ENCODE data around the gene TET1. TPM values are rescaled to one million over a fixed set of nuclear protein-coding genes. Genes with fewer than 3 reads are reported as not detected.
"Not testable (repeated sequence)": the region's sequence is repeated elsewhere in the genome, so short reads cannot be mapped to it uniquely, and the experiment has no call there.

The TET1 gene
- total RNA-seq, 1 experiment from 2014 or later: 2.7 TPM

GRCh38 chr10:68560186-68560942, at the start of gene TET1 (continued):
- TF ChIP-seq SRF (IDR thresholded peaks at IDR 0.05; ENCODE audit: low read depth) (no peak), FOSL1 (IDR thresholded peaks at IDR 0.05; ENCODE audit: low read depth) (no peak), CEBPB (IDR thresholded peaks at IDR 0.05; ENCODE audit: low read depth) (no peak)

- BruUV-seq (replicated peaks); DNase-seq (ENCODE audit: low read depth, low spot score); H4K20me1 ChIP-seq (ENCODE audit: insufficient read depth); RAD21 ChIA-PET (ENCODE audit: low non-redundant PET in 1 of 2, low total read pairs in 2 of 2, uncharacterized antibody in 2 of 2, unreplicated experiment in 2 of 2); H3K27me3 ChIP-seq (ENCODE audit: insufficient read depth, low read length); H3K4me1 ChIP-seq (ENCODE audit: control insufficient read depth in 1 of 2, insufficient read depth in 2 of 2, low read length in 2 of 2); H3K9ac ChIP-seq (ENCODE audit: low read length); H3K9me2 ChIP-seq (ENCODE audit: insufficient read depth); POLR2A ChIA-PET; H3K79me2 ChIP-seq (ENCODE audit: insufficient read depth, low read length); H3K36me3 ChIP-seq (ENCODE audit: control insufficient read depth in 1 of 2, insufficient read depth in 2 of 2, low read length in 2 of 2); H3K4me3 ChIP-seq (replicated peaks in 1 of 2; ENCODE audit: low read depth in 1 of 2, low read length in 2 of 2); H3K27ac ChIP-seq (ENCODE audit: low read depth, low read length); H3K4me2 ChIP-seq (ENCODE audit: low read length); CTCF ChIA-PET; intact Hi-C loops (cut with micrococcal nuclease); H3K9me3 ChIP-seq (ENCODE audit: control insufficient read depth in 1 of 2, insufficient read depth in 1 of 2, low read depth in 1 of 2, low read length in 2 of 2); ATAC-seq; H2AFZ ChIP-seq (ENCODE audit: low read depth, low read length, poor library complexity, severe bottlenecking): not testable (repeated sequence)
Measured at GRCh38 chr10:68516216-68516615, 43.9 kb upstream of the TET1 start.

- Histone ChIP-seq H4K20me1 (ENCODE audit: insufficient read depth) (no peaks in the 10 kb centered on the region), H3K36me3 (ENCODE audit: control insufficient read depth in 1 of 2, insufficient read depth in 2 of 2, low read length in 2 of 2) (no peaks in the 10 kb centered on the region), H3K4me1 (ENCODE audit: control insufficient read depth in 1 of 2, insufficient read depth in 2 of 2, low read length in 2 of 2) (no peaks in the 10 kb centered on the region), H3K9me3 (ENCODE audit: control insufficient read depth in 1 of 2, insufficient read depth in 1 of 2, low read depth in 1 of 2, low read length in 2 of 2) (no peaks in the 10 kb centered on the region), H3K9ac (ENCODE audit: low read length) (no peak overlapping the region), H3K27ac (ENCODE audit: low read depth, low read length) (no peak overlapping the region), H3K4me2 (ENCODE audit: low read length) (no peak overlapping the region), H2AFZ (ENCODE audit: low read depth, low read length, poor library complexity, severe bottlenecking) (no peak overlapping the region), H3K4me3 (replicated peaks in 1 of 2; ENCODE audit: low read depth in 1 of 2, low read length in 2 of 2) (no peak overlapping the region), H3K27me3 (ENCODE audit: insufficient read depth, low read length) (no peaks in the 10 kb centered on the region), H3K79me2 (ENCODE audit: insufficient read depth, low read length) (no peaks in the 10 kb centered on the region), H3K9me2 (ENCODE audit: insufficient read depth) (no peaks in the 10 kb centered on the region)
- ChIA-PET RAD21 (ENCODE audit: low non-redundant PET in 1 of 2, low total read pairs in 2 of 2, uncharacterized antibody in 2 of 2, unreplicated experiment in 2 of 2) (no interaction called here), POLR2A (no interaction called here), CTCF (no interaction called here)
- intact Hi-C loops (cut with micrococcal nuclease): no loop called here
- TF ChIP-seq ELF1 (IDR thresholded peaks at IDR 0.05; ENCODE audit: borderline replicate concordance, low read depth) (no peak), ZNF274 (IDR thresholded peaks at IDR 0.05; ENCODE audit: low read depth, low read length) (no peak), CEBPB (IDR thresholded peaks at IDR 0.05; ENCODE audit: low read depth) (no peak), REST (IDR thresholded peaks at IDR 0.05; ENCODE audit: low read depth) (no peak), FOSL1 (IDR thresholded peaks at IDR 0.05; ENCODE audit: low read depth) (no peak), SIN3A (IDR thresholded peaks at IDR 0.05; ENCODE audit: low read depth) (no peak), MAX (IDR thresholded peaks at IDR 0.05) (no peak), RAD21 (IDR thresholded peaks at IDR 0.05; ENCODE audit: low read depth) (no peak), JUND (IDR thresholded peaks at IDR 0.05) (no peak), TCF7L2 (IDR thresholded peaks at IDR 0.05; ENCODE audit: borderline replicate concordance, extremely low read depth, insufficient read depth, insufficient read length) (no peak)
- DNase-seq (ENCODE audit: low read depth, low spot score): no peak
- ATAC-seq: no peak
- BruUV-seq (replicated peaks): no TSS peak
Measured at GRCh38 chr10:68516766-68517165, 43.4 kb upstream of the TET1 start.

All from HCT116 (cell line).